Esophagus squamous epithelium (tissue), 5 donors: Measurements from ENCODE around the gene ADGRG3. TPM values are rescaled to one million over a fixed set of nuclear protein-coding genes. Genes with fewer than 3 reads are reported as not detected.

ENCODE experiments used
- DNase-seq: peaks from one replicate; lab custom pipeline; 2025; lab: John Stamatoyannopoulos, UW
- H3K27ac ChIP-seq, 4 donors: fragments of 200-600 bp; sonication (generic); one replicate each; pipeline ENCODE4 v1.5.1; 2016 to 2019; ENCODE audit warnings: mild to moderate bottlenecking in 1 of 4
- H3K27me3 ChIP-seq, 4 donors: fragments of 200-600 bp; sonication (generic); 1 replicate in 3 of 4; 2 replicates in 1 of 4; pipeline versions ENCODE4 v1.5.1 to v1.6.0; 2017 to 2021; ENCODE audit warnings: antibody characterized with exemption in 1 of 4
- H3K36me3 ChIP-seq, 3 donors: fragments of 200-600 bp; sonication (generic); one replicate each; pipeline ENCODE4 v1.5.1; 2016 to 2019
- H3K4me1 ChIP-seq, 3 donors: fragments of 200-600 bp; sonication (generic); one replicate each; pipeline ENCODE4 v1.5.1; 2017 to 2019
- H3K4me3 ChIP-seq, 4 donors: fragments of 200-600 bp; sonication (generic); 1 replicate in 3 of 4; 2 replicates in 1 of 4; pipeline ENCODE4 v1.5.1; 2016 to 2019; ENCODE audit warnings: mild to moderate bottlenecking in 2 of 4, moderate library complexity in 1 of 4
- H3K9me3 ChIP-seq, 3 donors: fragments of 200-600 bp; sonication (generic); one replicate each; pipeline ENCODE4 v1.5.1; 2016 to 2019
- POLR2A ChIP-seq, 4 donors: fragments of 450-650 bp; IDR thresholded peaks; one replicate each; pipeline ENCODE4 v1.6.1; 2017; ENCODE audit warnings: antibody characterized with exemption in 4 of 4, mild to moderate bottlenecking in 4 of 4, moderate library complexity in 3 of 4
- WGBS, 2 donors: methylation state at CpG; one replicate each; pipeline ENCODE4 v1.1.5; 2018; 5-methylcytosine and 5-hydroxymethylcytosine counted together
- intact Hi-C: fragments of 100-400 bp; cut with DNase I; formaldehyde crosslinking; loops from one replicate; pipeline ENCODE4 v1.15.0; 2022
- total RNA-seq, 4 donors: library from RNA; depleted of rRNA; stranded (reverse); fragments of >200 nt; gene quantifications; one replicate each; pipeline ENCODE4 v1.1.0, GENCODE V29; 2016
- TF ChIP-seq, protein P1 (sequence below), 6 experiments: fragments of 450-650 bp in 4 of 6; fragments of 200-600 bp in 2 of 6; sonication (generic) in 2 of 6; IDR thresholded peaks; one replicate each; pipeline ENCODE4 v1.5.1; 2016 to 2019; ENCODE audit warnings: antibody characterized with exemption in 6 of 6, mild to moderate bottlenecking in 4 of 6, moderate library complexity in 4 of 6
- donor health status: DM: yes; HTN: yes; CAD: no.

ADGRG3 gene
- total RNA-seq, 4 donors from 2014 or later = 1.5 to 3.9 (median 2.1) TPM; not detected in 1

DNA sequence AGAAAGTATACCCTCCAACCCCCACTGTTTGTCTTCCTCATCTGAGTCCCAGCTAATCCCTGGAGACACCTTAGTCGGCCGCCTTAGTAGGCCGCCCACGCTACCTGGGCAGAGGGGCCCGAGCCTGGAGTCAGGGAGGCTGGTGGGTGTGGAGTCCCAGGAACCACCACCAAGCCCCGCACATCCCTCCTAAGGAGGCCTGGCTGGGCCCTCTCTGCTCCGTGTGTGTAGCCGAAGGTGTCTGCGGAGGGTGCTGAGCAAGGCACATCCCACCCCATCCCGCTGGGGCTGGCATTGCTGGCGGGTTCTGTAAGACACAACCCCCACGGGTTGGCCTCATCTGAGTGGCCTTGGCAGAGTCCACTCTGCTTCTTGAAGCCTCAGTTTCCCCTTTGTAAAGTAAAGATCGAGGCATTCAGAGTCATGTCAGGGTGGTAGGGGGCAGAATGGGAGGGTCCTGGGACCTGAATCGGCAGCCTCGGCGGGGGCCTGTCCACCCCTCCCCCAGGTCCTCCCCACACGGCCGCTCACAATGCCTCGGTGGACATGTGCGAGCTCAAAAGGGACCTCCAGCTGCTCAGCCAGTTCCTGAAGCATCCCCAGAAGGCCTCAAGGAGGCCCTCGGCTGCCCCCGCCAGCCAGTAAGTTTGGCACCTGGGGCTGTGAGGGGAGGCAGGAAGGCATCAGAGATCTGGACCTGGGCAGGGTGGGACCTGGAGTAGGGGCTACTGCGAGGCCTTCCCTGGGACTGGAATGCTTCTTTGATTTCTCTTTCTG, 15.2 kb upstream of the ADGRG3 start:
- intact Hi-C loops = no loop called here
- no peak for DNase-seq
- WGBS, 2 donors = 80 to 97% methylated on average over 1 to 5 of the region's 23 CpGs
- peaks cover 8 to 90% (median 16%) of the 10 kb centered on the region in 3 donors for H3K36me3 ChIP-seq
- H3K9me3 ChIP-seq = no peaks in the 10 kb centered on the region
- H3K27ac ChIP-seq = no peak overlapping the region
- TF ChIP-seq, protein P1, sequence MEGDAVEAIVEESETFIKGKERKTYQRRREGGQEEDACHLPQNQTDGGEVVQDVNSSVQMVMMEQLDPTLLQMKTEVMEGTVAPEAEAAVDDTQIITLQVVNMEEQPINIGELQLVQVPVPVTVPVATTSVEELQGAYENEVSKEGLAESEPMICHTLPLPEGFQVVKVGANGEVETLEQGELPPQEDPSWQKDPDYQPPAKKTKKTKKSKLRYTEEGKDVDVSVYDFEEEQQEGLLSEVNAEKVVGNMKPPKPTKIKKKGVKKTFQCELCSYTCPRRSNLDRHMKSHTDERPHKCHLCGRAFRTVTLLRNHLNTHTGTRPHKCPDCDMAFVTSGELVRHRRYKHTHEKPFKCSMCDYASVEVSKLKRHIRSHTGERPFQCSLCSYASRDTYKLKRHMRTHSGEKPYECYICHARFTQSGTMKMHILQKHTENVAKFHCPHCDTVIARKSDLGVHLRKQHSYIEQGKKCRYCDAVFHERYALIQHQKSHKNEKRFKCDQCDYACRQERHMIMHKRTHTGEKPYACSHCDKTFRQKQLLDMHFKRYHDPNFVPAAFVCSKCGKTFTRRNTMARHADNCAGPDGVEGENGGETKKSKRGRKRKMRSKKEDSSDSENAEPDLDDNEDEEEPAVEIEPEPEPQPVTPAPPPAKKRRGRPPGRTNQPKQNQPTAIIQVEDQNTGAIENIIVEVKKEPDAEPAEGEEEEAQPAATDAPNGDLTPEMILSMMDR (IDR thresholded peaks at IDR 0.05) = no peak
- no peak for TF ChIP-seq POLR2A (IDR thresholded peaks at IDR 0.05)
- H3K4me3 ChIP-seq = no peak overlapping the region
- peaks cover 0 to 20% (median 5%) of the 10 kb centered on the region in 3 donors for H3K4me1 ChIP-seq
- H3K27me3 ChIP-seq = peaks cover 0 to 8% (median 0%) of the 10 kb centered on the region in 4 donors

DNA sequence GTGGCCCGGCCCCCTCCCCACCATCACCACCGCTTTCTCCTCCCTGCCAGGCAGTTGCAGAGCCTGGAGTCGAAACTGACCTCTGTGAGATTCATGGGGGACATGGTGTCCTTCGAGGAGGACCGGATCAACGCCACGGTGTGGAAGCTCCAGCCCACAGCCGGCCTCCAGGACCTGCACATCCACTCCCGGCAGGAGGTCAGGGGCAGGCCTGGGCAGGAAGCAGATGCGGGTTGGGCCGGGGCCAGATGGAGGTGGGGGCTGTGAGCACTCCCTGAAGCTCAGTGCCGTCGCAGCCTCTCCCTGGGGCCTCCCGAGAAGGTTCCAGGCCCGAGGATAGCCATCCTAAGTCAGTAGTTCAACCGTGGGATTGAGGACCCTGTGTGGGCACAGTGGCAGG, 14.2 kb upstream of the ADGRG3 start:
- H3K9me3 ChIP-seq = no peaks in the 10 kb centered on the region
- H3K36me3 ChIP-seq = peaks cover 8 to 91% (median 20%) of the 10 kb centered on the region in 3 donors
- intact Hi-C loops = no loop called here
- no peak overlapping the region for H3K4me3 ChIP-seq
- TF ChIP-seq, protein P1 (IDR thresholded peaks at IDR 0.05) = no peak
- no peak for TF ChIP-seq POLR2A (IDR thresholded peaks at IDR 0.05)
- H3K27me3 ChIP-seq = peaks cover 0 to 7% (median 0%) of the 10 kb centered on the region in 4 donors
- peaks cover 0 to 9% (median 0%) of the 10 kb centered on the region in 3 donors for H3K4me1 ChIP-seq
- 46 to 61% methylated on average over 4 to 6 of the region's 16 CpGs for WGBS, 2 donors
- H3K27ac ChIP-seq = peak overlapping the region in 1 of 4 donors; percentile 33
- no peak for DNase-seq

DNA sequence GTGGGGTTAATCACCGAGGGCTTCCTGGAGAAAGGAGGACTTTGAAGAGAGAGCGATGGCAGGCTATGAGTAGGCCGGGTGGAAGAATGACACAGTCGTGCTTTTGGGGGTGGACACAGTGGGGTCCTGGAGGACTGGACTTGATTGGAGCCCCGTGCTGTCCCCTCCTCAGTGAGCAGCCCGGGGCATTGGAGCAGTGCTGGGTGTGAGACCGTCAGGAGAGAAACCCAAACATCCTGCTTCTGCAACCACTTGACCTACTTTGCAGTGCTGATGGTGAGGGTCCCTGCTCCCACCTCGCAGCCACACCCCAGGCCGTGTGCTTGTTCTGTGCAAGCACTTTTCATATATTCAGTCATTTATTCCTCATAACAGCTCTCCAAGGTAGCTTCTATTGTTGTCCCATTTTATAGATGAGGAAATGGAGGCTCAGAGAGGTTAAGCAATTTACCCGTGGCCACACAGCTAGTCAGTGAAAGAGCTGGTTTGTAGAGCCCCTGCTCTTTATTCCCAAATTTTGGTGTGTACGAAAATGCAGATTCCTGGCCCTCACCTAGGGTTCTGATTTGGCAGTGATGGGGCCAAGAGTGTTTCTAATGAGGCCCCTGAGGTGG, 11.7 kb upstream of the ADGRG3 start:
- Histone ChIP-seq H3K9me3 (no peaks in the 10 kb centered on the region), H3K4me1 (peaks cover 0 to 9% (median 0%) of the 10 kb centered on the region in 3 donors), H3K36me3 (peaks cover 3 to 98% (median 18%) of the 10 kb centered on the region in 3 donors), H3K27me3 (no peaks in the 10 kb centered on the region), H3K4me3 (no peak overlapping the region), H3K27ac (no peak overlapping the region)
- TF ChIP-seq, protein P1 (IDR thresholded peaks at IDR 0.05) = no peak
- TF ChIP-seq POLR2A (IDR thresholded peaks at IDR 0.05) = no peak
- WGBS, 2 donors = 62 to 76% methylated on average over 11 of the region's 11 CpGs
- intact Hi-C loops = no loop called here
- no peak for DNase-seq

- no peaks in the 10 kb centered on the region for H3K27me3 ChIP-seq
- H3K4me1 ChIP-seq = peaks cover 0 to 9% (median 0%) of the 10 kb centered on the region in 3 donors
- no peak overlapping the region for H3K27ac ChIP-seq
- no peak for DNase-seq
- peaks cover 0 to 98% (median 18%) of the 10 kb centered on the region in 3 donors for H3K36me3 ChIP-seq
- no peak overlapping the region for H3K4me3 ChIP-seq
- intact Hi-C loops = no loop called here
- no peaks in the 10 kb centered on the region for H3K9me3 ChIP-seq
- TF ChIP-seq, protein P1 (IDR thresholded peaks at IDR 0.05) = no peak
- TF ChIP-seq POLR2A (IDR thresholded peaks at IDR 0.05) = no peak
- WGBS, 2 donors = 87 to 96% methylated on average over 6 of the region's 13 CpGs
These were observed 10.9 kb upstream of the ADGRG3 start for GRCh38 chr16:57657228-57657627.
